HS-5 (cell line): ENCODE measurements around the gene TIMM50.

Experiments used
- DNase-seq: peaks from one replicate; pipeline ENCODE4 v3.0.0-alpha.2; 2012; ENCODE audit warnings: low read depth

The TIMM50 gene

DNA sequence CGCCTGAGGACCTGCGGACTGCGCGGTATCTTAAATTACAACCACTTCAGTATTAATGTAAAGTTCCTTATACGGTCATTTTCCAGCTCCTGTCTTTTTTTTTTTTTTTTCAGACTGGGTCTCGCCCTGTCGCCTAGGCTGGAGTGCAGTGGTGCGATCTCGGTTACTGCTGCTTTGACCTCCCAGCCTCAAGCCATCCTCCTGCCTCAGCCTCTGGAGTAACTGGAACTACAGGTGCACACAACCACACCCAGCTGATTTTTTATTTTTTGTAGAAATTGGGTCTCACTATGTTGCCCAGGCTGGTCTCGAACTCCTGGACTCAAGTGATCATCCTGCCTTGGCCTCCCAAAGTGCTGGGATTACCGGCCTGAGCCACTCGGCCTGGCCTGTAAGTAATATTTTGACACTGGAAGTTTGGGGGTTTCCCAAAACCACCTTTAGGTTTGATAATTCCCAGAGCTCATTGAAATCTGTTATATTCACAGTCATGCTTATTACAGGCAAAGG is 52.4 kb downstream of the TIMM50 start:
- no peak for DNase-seq

DNA sequence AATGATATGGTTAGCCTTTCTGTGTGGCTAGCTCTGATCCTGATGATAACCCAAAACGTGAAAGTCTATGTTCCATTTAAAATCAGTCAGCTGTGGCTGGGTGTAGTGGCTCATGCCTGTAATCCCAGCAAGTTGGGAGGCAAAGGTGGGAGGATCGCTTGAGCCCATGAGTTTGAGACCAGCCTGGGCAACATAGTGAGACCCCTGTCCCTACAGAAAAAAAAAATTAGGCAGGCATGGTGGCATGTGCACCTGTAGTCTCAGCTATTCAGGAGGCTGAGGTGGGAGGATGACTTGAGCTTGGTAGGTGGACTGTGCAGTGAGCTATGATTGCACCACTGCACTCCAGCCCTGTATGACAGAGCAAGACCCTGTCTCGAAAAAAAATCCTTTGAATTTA is 53.2 kb downstream of the TIMM50 start:
- DNase-seq = no peak

DNA sequence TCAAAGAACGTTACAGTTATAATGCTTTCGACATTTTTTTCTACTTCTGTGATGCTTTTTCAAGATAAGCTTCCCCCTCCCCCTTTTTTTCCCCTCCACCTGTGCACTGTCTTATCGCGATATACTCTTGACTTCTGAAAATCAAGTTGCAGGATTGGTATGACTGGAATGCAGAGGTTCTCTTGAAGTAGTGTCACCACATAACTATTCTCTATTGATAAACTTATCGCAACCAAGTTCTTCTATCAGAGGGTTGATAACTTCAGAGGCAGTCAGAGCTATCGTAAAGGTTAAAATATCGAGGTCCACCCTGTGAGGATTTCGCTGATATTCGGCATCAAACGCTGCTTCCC is 58.5 kb downstream of the TIMM50 start:
- DNase-seq = peak; percentile 31

DNA sequence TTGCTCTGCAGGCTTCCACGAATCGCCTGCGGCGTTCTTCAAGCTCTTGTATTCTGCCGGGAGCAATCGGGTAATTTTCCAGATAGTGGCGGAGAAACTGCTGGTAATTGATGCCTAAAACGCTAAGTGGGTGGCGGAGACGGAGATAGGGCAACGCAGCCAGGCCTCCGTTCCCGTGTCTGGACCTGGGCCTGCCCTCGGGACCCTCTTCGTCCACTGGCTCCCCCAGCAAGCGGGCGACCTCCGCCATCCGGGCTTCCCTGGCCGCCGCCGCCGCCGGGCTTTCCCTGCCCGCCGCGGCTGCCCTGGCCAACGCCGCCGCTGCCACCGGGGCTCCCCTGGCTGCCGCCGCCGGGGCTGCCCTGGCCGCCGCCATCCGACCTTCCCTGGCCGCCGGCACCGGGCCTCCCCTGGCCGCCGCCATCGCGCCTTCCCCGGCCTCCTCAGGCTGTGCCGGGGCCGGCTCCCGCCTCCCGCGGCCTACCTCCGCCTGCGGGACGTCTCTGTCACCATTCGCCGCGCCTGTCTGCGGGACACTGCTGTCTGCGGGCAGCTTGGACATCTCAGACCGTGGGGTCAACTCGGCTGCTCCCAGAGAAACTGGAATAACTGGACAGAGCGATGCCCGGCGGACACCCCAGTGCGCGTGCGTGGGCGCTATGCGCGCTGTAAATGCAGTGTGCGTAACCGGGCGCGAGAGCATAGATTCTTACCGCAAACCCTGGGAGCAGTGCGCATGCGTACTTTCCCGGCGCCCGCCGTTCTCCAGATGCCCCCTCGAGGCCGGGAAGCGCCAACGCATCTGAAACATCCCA is 59.1 kb downstream of the TIMM50 start, which contains the start of gene EID2:
Gene EID2, minus strand, starts transcription at position 644 of the 815 bp plus-strand sequence. Its CDS starts 82 bp downstream, at position 562.
- peak; percentile 84 for DNase-seq

DNA sequence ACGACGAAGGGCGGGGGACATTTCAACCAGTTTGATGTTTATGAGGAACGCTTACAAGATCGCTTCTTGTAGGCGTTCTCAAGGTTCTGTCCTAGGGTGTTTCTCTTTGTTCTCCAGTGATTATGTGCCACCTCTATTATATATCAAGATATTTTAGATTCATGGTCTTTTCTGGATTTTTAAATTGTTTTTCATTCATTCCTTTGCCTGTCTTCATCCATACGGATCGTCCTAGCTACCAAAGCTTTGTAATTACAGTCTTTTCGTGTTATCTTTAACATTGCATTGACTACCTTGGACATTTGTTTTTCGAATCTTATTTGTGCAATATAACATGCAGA is 59.7 kb downstream of the TIMM50 start:
- DNase-seq = no peak
